Sigmoid colon (tissue), 7 donors: ENCODE results near the gene ATP6V0A1. TPM values are rescaled to one million over a fixed set of nuclear protein-coding genes. Genes with fewer than 3 reads are reported as not detected.
"Not testable (repeated sequence)": the region's sequence is repeated elsewhere in the genome, so short reads cannot be mapped to it uniquely, and the experiment has no call there.

ENCODE experiments used
- DNase-seq: peaks from one replicate; pipeline ENCODE4 v3.0.0-alpha.2; 2019
- H3K27ac ChIP-seq, 4 donors: fragments of 200-600 bp; sonication (generic); one replicate each; pipeline ENCODE4 v1.5.1; 2016 to 2019; ENCODE audit warnings: mild to moderate bottlenecking in 1 of 4
- H3K27me3 ChIP-seq, 3 donors: fragments of 200-600 bp; sonication (generic); one replicate each; pipeline ENCODE4 v1.5.1; 2019; ENCODE audit warnings: mild to moderate bottlenecking in 1 of 3
- H3K36me3 ChIP-seq, 4 donors: fragments of 200-600 bp; sonication (generic); one replicate each; pipeline ENCODE4 v1.5.1; 2016 to 2019
- H3K4me1 ChIP-seq, 4 donors: fragments of 200-600 bp; sonication (generic); one replicate each; pipeline ENCODE4 v1.5.1; 2017 to 2019
- H3K4me3 ChIP-seq, 4 donors: fragments of 200-600 bp; sonication (generic); one replicate each; pipeline ENCODE4 v1.5.1; 2017 to 2019; ENCODE audit warnings: mild to moderate bottlenecking in 2 of 4, moderate library complexity in 1 of 4
- H3K9me3 ChIP-seq, 4 donors: fragments of 200-600 bp in 3 of 4; sonication (generic) in 3 of 4; one replicate each; pipeline versions ENCODE4 v1.5.1 to v1.6.1; 2013 to 2019
- CTCF ChIP-seq, 4 experiments: fragments of 450-650 bp in 3 of 4; fragments of 200-600 bp in 1 of 4; IDR thresholded peaks; one replicate each; pipeline ENCODE4 v1.5.1; 2016 to 2019; ENCODE audit warnings: antibody characterized with exemption in 4 of 4, mild to moderate bottlenecking in 3 of 4, moderate library complexity in 2 of 4
- EP300 ChIP-seq, 4 donors: sonication (generic); formaldehyde crosslinking; IDR thresholded peaks; one replicate each; pipeline ENCODE4 v1.6.1; 2017; ENCODE audit warnings: antibody characterized with exemption in 4 of 4
- POLR2A ChIP-seq, 2 donors: fragments of 450-650 bp; IDR thresholded peaks; one replicate each; pipeline ENCODE4 v1.6.1; 2016; ENCODE audit warnings: antibody characterized with exemption in 2 of 2, mild to moderate bottlenecking in 2 of 2, moderate library complexity in 2 of 2
- POLR2AphosphoS5 ChIP-seq, 4 donors: sonication (generic); formaldehyde crosslinking; IDR thresholded peaks; one replicate each; pipeline ENCODE4 v1.6.1; 2017; ENCODE audit warnings: antibody characterized with exemption in 4 of 4
- WGBS, 2 donors: extraction: QIAGEN DNeasy Blood & Tissue Kit; methylation state at CpG; one replicate each; pipeline ENCODE4 v1.1.7; 2013; 5-methylcytosine and 5-hydroxymethylcytosine counted together
- intact Hi-C: fragments of 100-400 bp; cut with DNase I; formaldehyde crosslinking; loops from one replicate; pipeline ENCODE4 v1.15.1; 2023
- polyA plus RNA-seq, 3 donors: library from polyadenylated mRNA; stranded (reverse); fragments of 200-250 nt; gene quantifications; one replicate each; pipeline ENCODE4 v1.2.3, GENCODE V29; 2013
- total RNA-seq, 4 donors: library from RNA; depleted of rRNA; stranded (reverse); fragments of >200 nt; gene quantifications; one replicate each; pipeline ENCODE4 v1.1.0, GENCODE V29; 2016
- donor health status: healthy with polysubstance abuse.
- donor health status: Bipolar disorder and iron deficiency.
- donor health status: healthy.

Gene ATP6V0A1
- total and polyA plus RNA-seq, 7 donors = 11.6 to 96.1 (median 48.9) TPM

DNA sequence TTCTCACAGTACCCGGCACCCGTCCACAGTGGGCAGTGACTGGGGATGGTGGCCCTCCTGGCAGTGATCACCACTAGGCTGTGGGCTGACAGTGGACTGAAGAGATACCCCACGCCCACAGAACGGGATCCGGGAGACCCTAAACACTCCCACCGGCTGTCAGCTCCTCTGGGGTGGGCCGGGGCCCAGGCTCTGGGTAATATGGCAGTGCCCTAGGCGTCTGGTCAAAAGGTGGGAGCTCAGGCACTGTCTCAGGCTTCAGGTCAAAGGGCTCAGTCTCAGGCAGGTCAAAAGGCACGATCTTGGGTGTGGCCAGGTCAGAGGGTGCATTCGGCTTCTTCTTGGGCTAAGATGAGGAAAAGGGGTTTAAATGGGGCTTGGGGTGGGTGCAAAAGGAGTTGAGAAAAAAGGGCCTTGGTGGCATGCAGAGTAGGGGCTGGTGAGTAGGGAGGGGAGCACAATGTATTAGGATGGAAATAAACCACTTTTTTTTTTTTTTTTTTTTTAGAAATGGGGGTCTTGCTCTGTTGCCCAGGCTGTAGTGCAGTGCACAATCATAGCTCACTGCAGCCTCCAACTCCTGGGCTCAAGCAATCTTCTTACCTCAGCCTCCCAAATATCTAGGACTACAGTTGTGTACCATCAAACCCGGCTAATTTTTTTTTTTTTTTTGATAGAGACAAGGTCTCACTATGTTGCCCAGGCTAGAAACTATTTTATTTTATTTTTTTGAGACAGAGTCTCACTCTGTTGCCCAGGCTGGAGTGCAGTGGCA lies 46.6 kb upstream of the ATP6V0A1 start:
- no peak for DNase-seq
- WGBS, 2 donors = 84 to 88% methylated on average over 11 of the region's 11 CpGs
- peak overlapping the region; percentile 84 to 100 (median 95) for H3K27ac ChIP-seq
- H3K27me3 ChIP-seq = no peaks in the 10 kb centered on the region
- peaks cover 0 to 100% (median 97%) of the 10 kb centered on the region in 4 donors for H3K4me1 ChIP-seq
- peak overlapping the region in 1 of 4 donors; percentile 0 for H3K4me3 ChIP-seq
- no peaks in the 10 kb centered on the region for H3K9me3 ChIP-seq
- no peaks in the 10 kb centered on the region for H3K36me3 ChIP-seq
- intact Hi-C loops = no loop called here
- TF ChIP-seq POLR2A (IDR thresholded peaks at IDR 0.05) (no peak), EP300 (IDR thresholded peaks at IDR 0.05) (no peak), POLR2AphosphoS5 (IDR thresholded peaks at IDR 0.05) (no peak)

- intact Hi-C loops = no loop called here
- no peak for DNase-seq
- TF ChIP-seq POLR2A (IDR thresholded peaks at IDR 0.05) (no peak), CTCF (IDR thresholded peaks at IDR 0.05) (no peak), EP300 (IDR thresholded peaks at IDR 0.05) (no peak), POLR2AphosphoS5 (IDR thresholded peaks at IDR 0.05) (no peak)
- WGBS, 2 donors = 82 to 84% methylated on average over 3 of the region's 3 CpGs
- Histone ChIP-seq H3K36me3 (no peaks in the 10 kb centered on the region), H3K27me3 (no peaks in the 10 kb centered on the region), H3K9me3 (no peaks in the 10 kb centered on the region), H3K4me3 (no peak overlapping the region), H3K27ac (peak overlapping the region; percentile 84 to 100 (median 98)), H3K4me1 (peaks cover 0 to 100% (median 97%) of the 10 kb centered on the region in 4 donors)
Observed at GRCh38 chr17:42413464-42414040, 45.1 kb upstream of the ATP6V0A1 start.

- H3K36me3 ChIP-seq = no peaks in the 10 kb centered on the region
- intact Hi-C loops = no loop called here
- no peaks in the 10 kb centered on the region for H3K9me3 ChIP-seq
- peaks cover 0 to 100% (median 98%) of the 10 kb centered on the region in 4 donors for H3K4me1 ChIP-seq
- 52 to 82% methylated on average over 7 of the region's 7 CpGs for WGBS, 2 donors
- DNase-seq = no peak
- TF ChIP-seq CTCF (IDR thresholded peaks at IDR 0.05) (no peak), POLR2A (IDR thresholded peaks at IDR 0.05) (no peak), EP300 (IDR thresholded peaks at IDR 0.05) (no peak), POLR2AphosphoS5 (IDR thresholded peaks at IDR 0.05) (no peak)
- H3K27ac ChIP-seq = peak overlapping the region; percentile 84 to 100 (median 98)
- peak overlapping the region in 1 of 4 donors; percentile 3 for H3K4me3 ChIP-seq
- H3K27me3 ChIP-seq = no peaks in the 10 kb centered on the region
Observed at GRCh38 chr17:42414704-42415409, 43.8 kb upstream of the ATP6V0A1 start.

GRCh38 chr17:42417981-42418380 lies 40.7 kb upstream of the ATP6V0A1 start:
- Histone ChIP-seq H3K27ac (peak overlapping the region; percentile 98 to 100 (median 98)), H3K4me1 (peaks cover 0 to 83% (median 82%) of the 10 kb centered on the region in 4 donors)
- WGBS, 2 donors = 83 to 92% methylated on average over 5 of the region's 5 CpGs
- DNase-seq, H3K9me3 ChIP-seq, intact Hi-C loops, H3K36me3 ChIP-seq, H3K4me3 ChIP-seq, H3K27me3 ChIP-seq: not testable (repeated sequence)

GRCh38 chr17:42421136-42421506 lies 37.6 kb upstream of the ATP6V0A1 start:
- Histone ChIP-seq H3K27ac (peak overlapping the region; percentile 98 to 100 (median 98)), H3K4me1 (peaks cover 0 to 61% (median 59%) of the 10 kb centered on the region in 4 donors), H3K4me3 (peak overlapping the region; percentile 72 to 98 (median 93)), H3K36me3 (no peaks in the 10 kb centered on the region), H3K9me3 (no peaks in the 10 kb centered on the region), H3K27me3 (no peaks in the 10 kb centered on the region)
- DNase-seq = no peak
- 41 to 61% methylated on average over 6 of the region's 6 CpGs for WGBS, 2 donors
- TF ChIP-seq POLR2AphosphoS5 (IDR thresholded peaks at IDR 0.05) (no peak), POLR2A (IDR thresholded peaks at IDR 0.05) (no peak), CTCF (IDR thresholded peaks at IDR 0.05) (no peak), EP300 (IDR thresholded peaks at IDR 0.05) (no peak)
- intact Hi-C loops = loop anchor here (2.0 kb wide), 1 partner anchor 98 kb away; no protein-coding TSS in a partner anchor
